ENCODE results near the gene MYH15. TPM values are rescaled to one million over a fixed set of nuclear protein-coding genes. Genes with fewer than 3 reads are reported as not detected.

Gene MYH15
- total RNA-seq, 1 experiment from 2014 or later = 0.09 TPM

GRCh38 chr3:108474581-108474980, 35.8 kb downstream of the MYH15 start:
- no peaks in the 10 kb centered on the region for H3K9me3 Mint-ChIP-seq
- ATAC-seq = no peak
- peaks cover 23% of the 10 kb centered on the region for H3K4me1 Mint-ChIP-seq
- DNase-seq (ENCODE audit: low spot score) = no peak
- H3K27me3 Mint-ChIP-seq (ENCODE audit: low read depth) = no peaks in the 10 kb centered on the region
- ChIA-PET POLR2A (no interaction called here), CTCF (interaction anchor here (0.6 to 3.5 kb wide), 2 partner anchors 12 to 321 kb away, joined by 3 to 13 read pairs; no protein-coding TSS in a partner anchor)
- no peaks in the 10 kb centered on the region for H3K36me3 Mint-ChIP-seq
- no peak for TF ChIP-seq ZNF232 (CRISPR knock-in tag; IDR thresholded peaks at IDR 0.05)
- no peak overlapping the region for H3K27ac Mint-ChIP-seq
- no peak overlapping the region for H3K4me3 Mint-ChIP-seq

- POLR2A ChIA-PET = no interaction called here
- H3K36me3 Mint-ChIP-seq = no peaks in the 10 kb centered on the region
- ATAC-seq (peak; percentile 59), DNase-seq (ENCODE audit: low spot score) (no peak)
- no peaks in the 10 kb centered on the region for H3K27me3 Mint-ChIP-seq (ENCODE audit: low read depth)
- TF ChIP-seq CTCF (IDR thresholded peaks at IDR 0.05) = no peak
- CTCF ChIA-PET = interaction anchor here (0.6 to 3.5 kb wide), 2 partner anchors 11 to 320 kb away, joined by 3 to 13 read pairs; no protein-coding TSS in a partner anchor
- no peak overlapping the region for H3K27ac Mint-ChIP-seq
- H3K9me3 Mint-ChIP-seq = no peaks in the 10 kb centered on the region
- peaks cover 23% of the 10 kb centered on the region for H3K4me1 Mint-ChIP-seq
- no peak overlapping the region for H3K4me3 Mint-ChIP-seq
These were observed 36.7 kb downstream of the MYH15 start for GRCh38 chr3:108473711-108474110.

GRCh38 chr3:108472001-108472591, 38.3 kb downstream of the MYH15 start:
- no peaks in the 10 kb centered on the region for H3K27me3 Mint-ChIP-seq (ENCODE audit: low read depth)
- H3K9me3 Mint-ChIP-seq = no peaks in the 10 kb centered on the region
- CTCF ChIA-PET = no interaction called here
- POLR2A ChIA-PET = no interaction called here
- DNase-seq (ENCODE audit: low spot score) (no peak), ATAC-seq (no peak)
- no peak overlapping the region for H3K27ac Mint-ChIP-seq
- H3K4me1 Mint-ChIP-seq = peaks cover 23% of the 10 kb centered on the region
- no peaks in the 10 kb centered on the region for H3K36me3 Mint-ChIP-seq
- no peak for TF ChIP-seq PRDM15 (CRISPR knock-in tag; IDR thresholded peaks at IDR 0.05)
- TF ChIP-seq ZNF512 (CRISPR knock-in tag; IDR thresholded peaks at IDR 0.05; ENCODE audit: borderline replicate concordance) = no peak
- no peak for TF ChIP-seq FOXK1 (CRISPR knock-in tag; IDR thresholded peaks at IDR 0.05)
- no peak for TF ChIP-seq STAT6 (CRISPR knock-in tag; conservative IDR thresholded peaks at IDR 0.05; ENCODE audit: low read depth)
- TF ChIP-seq TP53 (CRISPR knock-in tag; IDR thresholded peaks at IDR 0.05) = no peak
- TF ChIP-seq NR1H2 (CRISPR knock-in tag; IDR thresholded peaks at IDR 0.05) = no peak
- TF ChIP-seq ZNF423 (CRISPR knock-in tag; IDR thresholded peaks at IDR 0.05) = no peak
- TF ChIP-seq SOX15 (CRISPR knock-in tag; IDR thresholded peaks at IDR 0.05) = no peak
- TF ChIP-seq IRF1 (CRISPR knock-in tag; IDR thresholded peaks at IDR 0.05) = no peak
- TF ChIP-seq TEAD4 (CRISPR knock-in tag; IDR thresholded peaks at IDR 0.05) = no peak
- no peak overlapping the region for H3K4me3 Mint-ChIP-seq
